H1 (cell line): ENCODE results near the gene GNAS. TPM values are rescaled to one million over a fixed set of nuclear protein-coding genes. Genes with fewer than 3 reads are reported as not detected.

Experiments used
- CTCF ChIA-PET: fragments of 300-600 bp; sonication (Branson Sonifier 250); formaldehyde crosslinking; loops from one replicate; lab custom pipeline; 2021; ENCODE audit not compliant: partially characterized antibody; lab: Charles Lee
- POLR2A ChIA-PET: fragments of 300-600 bp; sonication (Branson Sonifier 250); formaldehyde crosslinking; loops from one replicate; lab custom pipeline; 2021; ENCODE audit warnings: inconsistent platforms; ENCODE audit not compliant: partially characterized antibody; lab: Charles Lee
- DNase-seq, 2 experiments: peaks; one replicate each; pipeline versions ENCODE4 v3.0.0 to v3.0.0-alpha.2; 2010 to 2022; ENCODE audit warnings: low spot score in 2 of 2, low read depth in 1 of 2, mixed read lengths in 1 of 2
- FAIRE-seq: peaks from 2 replicates; lab custom pipeline; 2011; peaks lifted over from hg19 to GRCh38; lab: Jason Lieb, UNC
- H2AFZ ChIP-seq: 2 replicates; pipeline ENCODE4 v1.8.1; 2012; ENCODE audit warnings: low read length, inconsistent platforms
- H2AK5ac ChIP-seq: 2 replicates; pipeline ENCODE4 v1.6.1; 2013; ENCODE audit warnings: low read depth, low read length
- H2BK120ac ChIP-seq: replicated peaks from 2 replicates; pipeline ENCODE3; 2013; ENCODE audit warnings: low read depth, low read length, inconsistent platforms
- H2BK12ac ChIP-seq: 2 replicates; pipeline ENCODE4 v1.6.1; 2013; ENCODE audit warnings: low read depth, low read length
- H2BK15ac ChIP-seq: 2 replicates; pipeline ENCODE4 v1.6.1; 2013; ENCODE audit warnings: low read length
- H2BK20ac ChIP-seq: 2 replicates; pipeline ENCODE4 v1.6.1; 2013; ENCODE audit warnings: low read length
- H2BK5ac ChIP-seq: 2 replicates; pipeline ENCODE4 v1.6.1; 2013; ENCODE audit warnings: low read depth, low read length
- H3K14ac ChIP-seq: 2 replicates; pipeline ENCODE4 v1.6.1; 2013; ENCODE audit warnings: inconsistent platforms; ENCODE audit not compliant: insufficient read length
- H3K18ac ChIP-seq: 2 replicates; pipeline ENCODE4 v1.6.1; 2013; ENCODE audit warnings: low read length; ENCODE audit errors: extremely low read depth
- H3K23ac ChIP-seq: 2 replicates; pipeline ENCODE4 v1.6.1; 2013; ENCODE audit warnings: inconsistent platforms; ENCODE audit not compliant: insufficient read length
- H3K23me2 ChIP-seq: 2 replicates; pipeline ENCODE4 v1.6.1; 2013; ENCODE audit warnings: low read depth, low read length
- H3K27ac ChIP-seq: 2 replicates; pipeline ENCODE4 v1.6.1; 2011; ENCODE audit warnings: low read depth, low read length, inconsistent platforms
- H3K27me3 ChIP-seq, 4 experiments: replicated peaks in 1 of 4; 1 replicate in 1 of 4; 2 replicates in 3 of 4; pipeline versions ENCODE4 v1.6.1 to v1.8.1; 2011 to 2013; ENCODE audit warnings: low read length in 3 of 4, mild to moderate bottlenecking in 3 of 4, inconsistent platforms in 2 of 4, mixed read lengths in 2 of 4, moderate library complexity in 1 of 4; ENCODE audit not compliant: control insufficient read depth in 3 of 4, insufficient read depth in 3 of 4; ENCODE audit errors: extremely low read depth in 1 of 4
- H3K36me3 ChIP-seq, 4 experiments: 2 replicates each; pipeline versions ENCODE4 v1.6.1 to v1.8.1; 2011 to 2013; ENCODE audit warnings: mild to moderate bottlenecking in 4 of 4, low read length in 3 of 4, moderate library complexity in 2 of 4, control low read depth in 1 of 4, inconsistent platforms in 1 of 4; ENCODE audit not compliant: insufficient read depth in 4 of 4, control insufficient read depth in 2 of 4
- H3K4ac ChIP-seq: replicated peaks from 2 replicates; pipeline ENCODE3; 2013; ENCODE audit warnings: low read length, low read depth, mixed read lengths, inconsistent platforms; ENCODE audit not compliant: insufficient read length
- H3K4me1 ChIP-seq, 4 experiments: replicated peaks in 1 of 4; 1 replicate in 1 of 4; 2 replicates in 3 of 4; pipeline versions ENCODE4 v1.6.1 to v1.8.1; 2011 to 2013; ENCODE audit warnings: low read length in 3 of 4, inconsistent platforms in 2 of 4, mixed read lengths in 1 of 4; ENCODE audit not compliant: insufficient read depth in 4 of 4, control insufficient read depth in 3 of 4
- H3K4me2 ChIP-seq, 2 experiments: 2 replicates each; pipeline versions ENCODE4 v1.6.1 to v1.8.1; 2011 to 2013; ENCODE audit warnings: low read depth in 2 of 2, low read length in 2 of 2, control low read depth in 1 of 2, inconsistent platforms in 1 of 2, mild to moderate bottlenecking in 1 of 2; ENCODE audit not compliant: insufficient read depth in 1 of 2
- H3K4me3 ChIP-seq, 4 experiments: fragments of 200-600, 300-600 bp in 1 of 4; sonication (generic), shearing (Covaris generic), sonication (Bioruptor Twin) in 1 of 4; 2 replicates each; pipeline versions ENCODE4 v1.5.1 to v1.8.1; 2011 to 2016; ENCODE audit warnings: low read length in 4 of 4, low read depth in 3 of 4, control low read depth in 2 of 4, inconsistent platforms in 2 of 4, mild to moderate bottlenecking in 2 of 4, mixed read lengths in 1 of 4, moderate library complexity in 1 of 4; ENCODE audit not compliant: insufficient read depth in 2 of 4; ENCODE audit errors: extremely low read depth in 1 of 4
- H3K56ac ChIP-seq: replicated peaks from 2 replicates; pipeline ENCODE3; 2013; ENCODE audit warnings: low read depth, mild to moderate bottlenecking, mixed read lengths, low read length, inconsistent platforms; ENCODE audit not compliant: insufficient read length
- H3K79me1 ChIP-seq: 2 replicates; pipeline ENCODE4 v1.6.1; 2013; ENCODE audit warnings: low read depth, low read length, control low read depth
- H3K79me2 ChIP-seq, 2 experiments: 2 replicates each; pipeline versions ENCODE4 v1.6.1 to v1.8.1; 2012 to 2013; ENCODE audit warnings: low read length in 2 of 2, mild to moderate bottlenecking in 2 of 2, inconsistent platforms in 1 of 2; ENCODE audit not compliant: insufficient read depth in 2 of 2, control insufficient read depth in 1 of 2
- H3K9ac ChIP-seq, 4 experiments: replicated peaks in 1 of 4; 1 replicate in 1 of 4; 2 replicates in 3 of 4; pipeline versions ENCODE4 v1.6.1 to v1.8.1; 2011 to 2013; ENCODE audit warnings: low read depth in 3 of 4, low read length in 3 of 4, control low read depth in 2 of 4, mild to moderate bottlenecking in 2 of 4, moderate library complexity in 2 of 4, inconsistent platforms in 1 of 4; ENCODE audit errors: extremely low read depth in 1 of 4
- H3K9me3 ChIP-seq, 2 experiments: 2 replicates each; pipeline versions ENCODE4 v1.6.1 to v1.8.1; 2012 to 2013; ENCODE audit warnings: mild to moderate bottlenecking in 2 of 2, moderate library complexity in 2 of 2, control low read depth in 1 of 2, inconsistent platforms in 1 of 2, low read depth in 1 of 2, low read length in 1 of 2, mixed read lengths in 1 of 2; ENCODE audit not compliant: insufficient read depth in 2 of 2
- H4K20me1 ChIP-seq, 2 experiments: replicated peaks in 1 of 2; 2 replicates each; pipeline versions ENCODE3 to v1.8.1; 2011 to 2013; ENCODE audit warnings: inconsistent platforms in 2 of 2, low read length in 2 of 2, mild to moderate bottlenecking in 1 of 2; ENCODE audit not compliant: insufficient read depth in 2 of 2, control insufficient read depth in 1 of 2
- H4K5ac ChIP-seq: 2 replicates; pipeline ENCODE4 v1.6.1; 2013; ENCODE audit warnings: low read length, low read depth, mixed read lengths, inconsistent platforms; ENCODE audit not compliant: insufficient read length
- H4K8ac ChIP-seq: 2 replicates; pipeline ENCODE4 v1.8.0; 2013; ENCODE audit warnings: mild to moderate bottlenecking, moderate library complexity, low read length, inconsistent platforms; ENCODE audit not compliant: insufficient read depth; ENCODE audit errors: extremely low read depth
- H4K91ac ChIP-seq: replicated peaks from 2 replicates; pipeline ENCODE3; 2013; ENCODE audit warnings: low read length, mixed read lengths, inconsistent platforms; ENCODE audit not compliant: insufficient read length
- JUND ChIP-seq: IDR thresholded peaks from 2 replicates; pipeline ENCODE4 v1.6.1; 2011; ENCODE audit warnings: mild to moderate bottlenecking, improper control_type of control experiment, low read length
- POLR2AphosphoS5 ChIP-seq: IDR thresholded peaks from 2 replicates; pipeline ENCODE4 v1.6.1; 2011; ENCODE audit warnings: low read depth, low read length
- WGBS, 2 experiments: shearing (Covaris generic) in 1 of 2; methylation state at CpG; one replicate each; pipeline versions ENCODE4 v1.1.6 to v1.1.7; 2013 to 2015; ENCODE audit warnings: low lambda C conversion rate in 2 of 2, mixed read lengths in 2 of 2, inconsistent platforms in 1 of 2, low coverage in 1 of 2, missing lambda C conversion rate in 1 of 2; ENCODE audit not compliant: insufficient replicate concordance in 2 of 2, insufficient coverage in 1 of 2, insufficient read length in 1 of 2; ENCODE audit errors: extremely low coverage in 1 of 2, missing lambda C conversion rate in 1 of 2; 5-methylcytosine and 5-hydroxymethylcytosine counted together
- polyA plus RNA-seq, 7 experiments: library from polyadenylated mRNA; depleted of rRNA in 3 of 7; stranded (reverse) in 5 of 7; unstranded in 2 of 7; fragments of >200 nt in 5 of 7; fragments of 200-250 nt in 2 of 7; gene quantifications; 1 replicate in 5 of 7; 2 replicates in 1 of 7; 4 replicates in 1 of 7; pipeline versions ENCODE4 v1.2.1 to v1.2.3, GENCODE V29; 2011 to 2013; ENCODE audit warnings: missing spikeins in 2 of 7, mixed read lengths in 2 of 7
- total RNA-seq: library from RNA; stranded (reverse); fragmentation: NEBNext Ultra II Directional; extraction: Animal tissue kit (Norgen Biotek cat#: 25700); gene quantifications from 2 replicates; pipeline ENCODE4 v1.2.1, GENCODE V29; 2021

The GNAS gene
- total and polyA plus RNA-seq, 2 of the 8 experiments (the other 6 are each of a cell fraction or from before 2014, with no cell fraction given): 989 to 1,613 TPM

GRCh38 chr20:58813369-58813768 is 39.1 kb upstream of the GNAS start:
- Histone ChIP-seq H4K5ac (no peak overlapping the region), H3K79me2 (no peaks in the 10 kb centered on the region), H3K4me1 (no peaks in the 10 kb centered on the region; a peak in 1 of 7 replicates), H2BK12ac (peak overlapping the region; percentile 84; the same call in 1 of the 2 replicates), H2AFZ (no peak overlapping the region), H3K23me2 (no peaks in the 10 kb centered on the region), H4K20me1 (peaks cover 0 to 8% of the 10 kb centered on the region in 2 experiments), H2BK5ac (peak overlapping the region; percentile 60; the same call in 1 of the 2 replicates), H2BK120ac (no peak overlapping the region), H4K91ac (peak overlapping the region; percentile 75), H3K27ac (no peak overlapping the region), H3K23ac (no peak overlapping the region), H3K18ac (peak overlapping the region; percentile 19; the same call in 1 of the 2 replicates), H4K8ac (no peak overlapping the region), H3K14ac (no peak overlapping the region), H3K56ac (no peak overlapping the region), H3K9me3 (no peaks in the 10 kb centered on the region), H3K4ac (no peak overlapping the region), H2BK15ac (no peak overlapping the region), H3K36me3 (0 out of 8 replicates have a peak, but pooled peaks cover 0 to 4% (median 1%) of the 10 kb centered on the region in 4 experiments), H3K9ac (no peak overlapping the region), H3K79me1 (no peaks in the 10 kb centered on the region), H3K4me2 (no peak overlapping the region)
- CTCF ChIA-PET: interaction anchor here (0.6 to 3.9 kb wide), 15 partner anchors 11 to 699 kb away, joined by 3 to 18 read pairs (median 3); partner anchors contain the start of genes GNAS and STX16
- POLR2A ChIA-PET: interaction anchor here (0.9 to 9.9 kb wide), 13 partner anchors 7 to 266 kb away, joined by 3 to 119 read pairs (median 7); partner anchors contain the start of gene STX16
- DNase-seq: no peak
- no peak for FAIRE-seq
- WGBS, 2 experiments: 78% methylated on average over 8 of the region's 8 CpGs; no CpG with 5 or more reads in 1 of the 2 experiments
- TF ChIP-seq POLR2AphosphoS5 (peak; percentile 25; the same call in 1 of the 2 replicates), JUND (no peak)
- TF ChIP-seq, all 59 proteins: peak for 1
- Histone ChIP-seq H2BK20ac (no peak overlapping the region), H3K27me3 (no peaks in the 10 kb centered on the region), H3K4me3 (no peak overlapping the region), H2AK5ac (0 out of 2 replicates have a peak overlapping the region, but pooled peaks have one; percentile 39)
